ENCODE results near the gene MED13L. TPM values are rescaled to one million over a fixed set of nuclear protein-coding genes. Genes with fewer than 3 reads are reported as not detected.
A peak's percentile ranks its signal among the peaks of the same experiment; 100 is the strongest.
"Not testable (repeated sequence)": the region's sequence is repeated elsewhere in the genome, so short reads cannot be mapped to it uniquely, and the experiment has no call there.

The MED13L gene
- total RNA-seq, 2 donors from 2014 or later, result 121 to 142 TPM

DNA sequence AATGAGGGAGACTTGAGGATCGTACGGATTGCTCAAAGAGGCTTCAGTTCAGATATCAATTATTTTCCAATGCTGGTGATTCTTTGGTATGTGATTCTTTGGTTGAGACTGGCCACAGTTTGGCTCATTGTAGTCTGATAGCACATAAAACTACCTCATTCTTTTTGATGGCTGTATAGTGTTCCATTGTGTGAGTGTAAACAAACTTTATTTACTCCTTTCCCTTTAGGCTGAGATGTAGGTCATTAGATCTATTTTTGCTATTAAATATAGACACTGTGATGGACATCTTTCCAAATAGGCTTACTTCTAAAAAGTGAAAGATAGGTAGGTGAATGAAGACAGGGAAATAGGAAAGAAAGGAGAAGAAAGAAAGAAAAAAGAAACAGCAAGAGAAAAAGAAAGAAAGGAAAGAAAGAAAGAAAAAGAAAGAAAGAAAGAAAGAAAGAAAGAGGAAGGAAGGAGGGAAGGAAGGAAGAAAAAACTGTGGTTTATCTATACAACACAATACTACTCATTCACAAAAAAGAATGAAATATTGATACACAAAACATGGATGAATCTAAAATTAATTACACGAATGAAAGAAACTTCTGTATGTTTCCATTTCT is 19.8 kb upstream of the MED13L start:
- Mint-ChIP-seq H3K4me3 (no peak overlapping the region), H3K27me3 (peaks cover 11 to 38% of the 10 kb centered on the region in 2 donors), H3K36me3 (no peaks in the 10 kb centered on the region), H3K4me1 (ENCODE audit: low read depth in 2 of 2) (no peaks in the 10 kb centered on the region), H3K9me3 (peaks cover 5% of the 10 kb centered on the region), H3K27ac (no peak overlapping the region)
- no peak for DNase-seq (ENCODE audit: low spot score)
- no peak for ATAC-seq

- Mint-ChIP-seq H3K9me3 (peaks cover 5% of the 10 kb centered on the region), H3K27ac (no peak overlapping the region), H3K4me1 (ENCODE audit: low read depth in 2 of 2) (no peaks in the 10 kb centered on the region), H3K4me3 (no peak overlapping the region), H3K36me3 (no peaks in the 10 kb centered on the region), H3K27me3 (peaks cover 11 to 38% of the 10 kb centered on the region in 2 donors)
- ATAC-seq, result no peak
- no peak for DNase-seq (ENCODE audit: low spot score)
Observed at GRCh38 chr12:116295327-116296263, 18.1 kb upstream of the MED13L start.

DNA sequence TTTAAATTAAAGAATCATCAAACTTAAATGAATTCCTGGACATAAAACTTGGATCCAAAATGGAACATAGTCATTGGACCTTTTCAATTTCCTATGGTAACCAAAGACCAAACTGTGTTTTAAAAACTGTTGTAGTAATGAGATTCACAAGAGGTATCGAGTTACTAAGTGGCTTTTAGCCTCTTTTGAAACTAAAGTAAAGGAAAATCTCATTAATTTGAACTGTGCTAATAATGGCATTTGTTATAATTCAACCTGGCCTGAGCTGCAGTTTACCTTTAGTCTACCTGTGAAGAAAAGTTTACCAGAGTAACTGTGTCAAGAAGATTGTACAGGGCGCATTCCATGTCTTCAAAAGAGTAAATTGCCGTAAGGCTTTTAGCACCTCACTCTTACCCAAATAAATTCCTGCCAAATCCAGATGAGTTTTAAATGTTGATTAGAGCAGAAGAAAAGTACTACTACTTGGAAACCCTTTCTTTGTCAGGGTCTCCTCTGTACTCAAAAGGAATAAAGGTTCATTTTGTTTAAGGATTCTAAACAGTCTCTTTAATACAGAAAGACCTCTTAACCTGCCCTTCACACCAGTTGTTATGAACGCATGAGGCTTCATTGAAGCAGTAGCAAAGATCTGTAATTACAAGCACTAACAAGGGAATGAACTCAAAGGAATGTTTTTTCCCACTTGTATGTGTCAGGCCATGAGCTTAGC is 17.1 kb upstream of the MED13L start:
- no peak overlapping the region for H3K27ac Mint-ChIP-seq
- no peak overlapping the region for H3K4me3 Mint-ChIP-seq
- no peak for DNase-seq (ENCODE audit: low spot score)
- peaks cover 11 to 31% of the 10 kb centered on the region in 2 donors for H3K27me3 Mint-ChIP-seq
- no peak for ATAC-seq
- H3K36me3 Mint-ChIP-seq, result no peaks in the 10 kb centered on the region
- H3K4me1 Mint-ChIP-seq (ENCODE audit: low read depth in 2 of 2), result no peaks in the 10 kb centered on the region
- H3K9me3 Mint-ChIP-seq, result peaks cover 5% of the 10 kb centered on the region

GRCh38 chr12:116293687-116294453 is 16.4 kb upstream of the MED13L start:
- Mint-ChIP-seq H3K4me3 (no peak overlapping the region), H3K27ac (no peak overlapping the region), H3K36me3 (no peaks in the 10 kb centered on the region), H3K27me3 (peaks cover 6 to 25% of the 10 kb centered on the region in 2 donors), H3K4me1 (ENCODE audit: low read depth in 2 of 2) (no peaks in the 10 kb centered on the region), H3K9me3 (peaks cover 5% of the 10 kb centered on the region)
- DNase-seq (ENCODE audit: low spot score), result no peak
- ATAC-seq, result no peak

DNA sequence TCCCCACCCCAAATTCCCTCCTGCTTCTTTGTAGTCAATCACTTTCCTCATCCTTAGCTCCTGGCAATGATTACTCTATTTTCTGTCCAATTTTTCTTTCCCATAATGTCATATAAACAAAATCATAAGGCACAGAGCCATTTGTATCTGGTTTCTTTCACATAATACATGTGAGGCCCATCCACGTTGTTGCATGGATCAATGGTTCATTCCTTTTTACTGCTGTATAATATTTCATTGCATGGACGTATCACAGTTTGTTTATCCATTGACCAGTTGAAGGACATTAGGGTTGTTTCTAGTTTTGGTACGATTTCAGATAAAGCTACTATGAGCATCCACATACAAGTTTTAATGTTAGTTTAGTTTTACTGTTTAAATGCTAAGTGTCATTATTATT is 13.7 kb upstream of the MED13L start:
- Mint-ChIP-seq H3K36me3 (no peaks in the 10 kb centered on the region), H3K4me3 (no peak overlapping the region), H3K27me3 (peaks cover 6 to 10% of the 10 kb centered on the region in 2 donors), H3K4me1 (ENCODE audit: low read depth in 2 of 2) (no peaks in the 10 kb centered on the region), H3K9me3 (peaks cover 5% of the 10 kb centered on the region), H3K27ac (no peak overlapping the region)
- no peak for DNase-seq (ENCODE audit: low spot score)
- no peak for ATAC-seq

DNA sequence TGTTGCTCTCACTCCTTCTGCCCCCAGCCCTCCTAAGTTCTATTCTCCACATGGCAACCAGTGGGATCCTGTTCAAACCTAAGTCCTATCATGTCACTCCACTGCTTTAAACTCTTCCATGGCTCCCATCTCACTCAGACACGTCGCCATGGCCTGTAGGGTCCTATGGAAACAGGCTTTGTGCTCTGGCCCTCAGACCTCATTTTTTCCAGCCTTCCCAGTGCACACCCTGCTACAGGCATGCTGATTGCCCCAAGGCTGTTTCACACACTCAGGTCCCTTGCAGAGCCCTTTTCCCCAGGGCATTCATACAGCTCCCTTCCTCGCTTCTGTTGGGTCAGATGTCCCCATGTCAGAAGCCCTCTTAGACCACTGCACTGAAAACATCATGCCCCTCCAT is 11.2 kb upstream of the MED13L start:
- H3K4me1 Mint-ChIP-seq (ENCODE audit: low read depth in 2 of 2), result no peaks in the 10 kb centered on the region
- no peaks in the 10 kb centered on the region for H3K36me3 Mint-ChIP-seq
- DNase-seq (ENCODE audit: low spot score) (no peak), ATAC-seq (peak in 1 of 2 donors; percentile 11)
- no peak overlapping the region for H3K27ac Mint-ChIP-seq
- H3K9me3 Mint-ChIP-seq, result no peaks in the 10 kb centered on the region
- peaks cover 2 to 7% of the 10 kb centered on the region in 2 donors for H3K27me3 Mint-ChIP-seq
- H3K4me3 Mint-ChIP-seq, result no peak overlapping the region

- peaks cover 2 to 7% of the 10 kb centered on the region in 2 donors for H3K27me3 Mint-ChIP-seq
- H3K36me3 Mint-ChIP-seq, result no peaks in the 10 kb centered on the region
- ATAC-seq, result no peak
- no peak overlapping the region for H3K27ac Mint-ChIP-seq
- H3K9me3 Mint-ChIP-seq, result no peaks in the 10 kb centered on the region
- H3K4me1 Mint-ChIP-seq (ENCODE audit: low read depth in 2 of 2), result peaks cover 5 to 6% of the 10 kb centered on the region in 2 donors
- no peak for DNase-seq (ENCODE audit: low spot score)
- H3K4me3 Mint-ChIP-seq, result no peak overlapping the region
Observed at GRCh38 chr12:116287842-116288301, 10.4 kb upstream of the MED13L start.

DNA sequence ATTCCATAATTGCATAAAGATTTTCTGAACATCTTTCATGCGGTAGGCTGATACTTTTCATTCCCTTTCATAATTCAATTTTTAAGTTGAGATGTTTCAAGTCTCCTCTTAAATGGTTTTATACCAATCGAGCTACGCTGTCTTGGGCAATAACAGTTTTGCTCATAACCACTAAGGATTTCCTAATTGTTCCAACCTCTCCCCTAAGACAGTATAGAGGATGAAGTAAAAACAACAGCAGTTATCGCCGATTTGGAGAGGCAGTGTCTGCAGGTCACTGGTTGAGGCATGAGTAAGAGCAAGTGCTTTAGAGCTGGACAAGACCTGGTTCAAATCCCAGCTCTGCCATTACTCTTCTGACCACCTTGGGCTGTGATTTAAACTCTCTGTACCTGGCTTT is 6.9 kb upstream of the MED13L start:
- H3K4me3 Mint-ChIP-seq, result no peak overlapping the region
- H3K36me3 Mint-ChIP-seq, result no peaks in the 10 kb centered on the region
- peaks cover 5 to 7% of the 10 kb centered on the region in 2 donors for H3K27me3 Mint-ChIP-seq
- ATAC-seq, result no peak
- no peak for DNase-seq (ENCODE audit: low spot score)
- no peaks in the 10 kb centered on the region for H3K9me3 Mint-ChIP-seq
- peaks cover 15 to 19% of the 10 kb centered on the region in 2 donors for H3K4me1 Mint-ChIP-seq (ENCODE audit: low read depth in 2 of 2)
- no peak overlapping the region for H3K27ac Mint-ChIP-seq

- not testable (repeated sequence) for H3K27me3 Mint-ChIP-seq; H3K9me3 Mint-ChIP-seq; H3K27ac Mint-ChIP-seq; H3K36me3 Mint-ChIP-seq; H3K4me3 Mint-ChIP-seq; ATAC-seq; DNase-seq (ENCODE audit: low spot score)
- peaks cover 15 to 19% of the 10 kb centered on the region in 2 donors for H3K4me1 Mint-ChIP-seq (ENCODE audit: low read depth in 2 of 2)
Observed at GRCh38 chr12:116283881-116284280, 6.4 kb upstream of the MED13L start.

GRCh38 chr12:116282371-116283286 is 5.1 kb upstream of the MED13L start:
- Mint-ChIP-seq H3K4me3 (peak overlapping the region; percentile 59), H3K36me3 (no peaks in the 10 kb centered on the region), H3K27ac (peak overlapping the region; percentile 10 to 71), H3K4me1 (ENCODE audit: low read depth in 2 of 2) (peaks cover 21 to 23% of the 10 kb centered on the region in 2 donors), H3K9me3 (no peaks in the 10 kb centered on the region), H3K27me3 (peaks cover 5 to 7% of the 10 kb centered on the region in 2 donors)
- no peak for ATAC-seq
- DNase-seq (ENCODE audit: low spot score), result no peak

DNA sequence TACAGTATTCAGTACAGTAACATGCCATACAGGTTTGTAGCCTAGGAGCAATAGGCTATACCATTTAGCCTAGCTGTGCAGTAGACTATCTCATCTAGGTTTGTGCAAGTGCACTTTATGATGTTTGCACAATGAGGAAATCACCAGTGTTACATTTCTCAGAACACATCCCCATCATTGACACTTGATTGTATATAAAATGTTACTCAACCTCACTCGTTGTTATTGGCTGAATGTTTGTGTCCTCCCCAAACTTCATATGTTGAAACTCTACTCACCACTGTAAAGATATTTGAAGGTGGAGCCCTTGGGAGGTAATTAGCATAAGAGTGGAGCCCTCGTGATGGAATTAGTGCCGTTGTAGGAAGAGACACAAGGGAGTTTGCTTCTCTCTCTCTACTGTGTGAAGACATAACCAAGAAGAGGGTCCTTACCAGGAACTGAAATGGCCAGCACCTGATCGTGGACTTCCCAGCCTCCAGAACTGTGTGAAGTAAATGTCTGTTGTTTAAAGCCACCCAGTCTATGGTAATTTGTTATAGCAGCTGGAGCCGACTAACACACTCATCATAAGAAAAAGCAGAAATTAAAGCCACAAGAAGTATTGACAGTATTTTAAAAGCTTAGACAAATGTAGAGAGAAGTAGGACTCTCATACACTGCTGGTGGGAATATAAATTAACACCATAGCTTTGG is 3.2 kb upstream of the MED13L start:
- Mint-ChIP-seq H3K27ac (no peak overlapping the region), H3K36me3 (peaks cover 10% of the 10 kb centered on the region), H3K4me3 (peak overlapping the region; percentile 18), H3K27me3 (peaks cover 5 to 7% of the 10 kb centered on the region in 2 donors), H3K9me3 (no peaks in the 10 kb centered on the region), H3K4me1 (ENCODE audit: low read depth in 2 of 2) (peaks cover 28 to 31% of the 10 kb centered on the region in 2 donors)
- ATAC-seq, result no peak
- DNase-seq (ENCODE audit: low spot score), result no peak

DNA sequence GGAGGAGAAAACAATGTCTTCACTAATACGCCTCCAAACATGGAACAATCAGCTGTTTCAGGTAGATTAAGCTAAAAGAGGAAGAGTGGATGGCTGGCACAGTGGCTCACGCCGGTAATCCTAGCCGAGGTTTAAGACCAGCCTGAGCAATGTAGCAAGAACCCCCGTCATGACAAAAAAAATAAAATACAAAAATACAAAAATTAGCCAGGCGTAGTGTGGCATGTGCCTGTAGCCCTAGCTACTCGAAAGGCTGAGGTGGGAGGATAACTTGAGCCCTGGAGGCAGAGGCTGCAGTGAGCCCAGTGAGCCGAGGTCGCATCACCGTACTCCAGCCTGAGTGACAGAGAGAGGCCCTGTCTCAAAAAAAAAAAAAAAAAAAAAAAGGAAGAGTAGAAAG is 1.2 kb upstream of the MED13L start:
- Mint-ChIP-seq H3K4me1 (ENCODE audit: low read depth in 2 of 2) (peaks cover 41 to 52% of the 10 kb centered on the region in 2 donors), H3K27me3 (peaks cover 0 to 2% of the 10 kb centered on the region in 2 donors), H3K9me3 (no peaks in the 10 kb centered on the region), H3K4me3 (peak overlapping the region; percentile 67), H3K36me3 (peaks cover 11% of the 10 kb centered on the region), H3K27ac (peak overlapping the region; percentile 68)
- DNase-seq (ENCODE audit: low spot score), result no peak
- no peak for ATAC-seq

Measured in natural killer cell treated with Interleukin-12 subunit alpha and Interleukin-12 subunit beta and Interleukin-15 and Interleukin-18, amount 100 ng/mL, for 72 hours (primary cell).